ENCODE data around the gene DNPEP. TPM values are rescaled to one million over a fixed set of nuclear protein-coding genes. Genes with fewer than 3 reads are reported as not detected.

Gene DNPEP
- total RNA-seq, 1 donor from 2014 or later, result 49.6 TPM

- Mint-ChIP-seq H3K27me3 (ENCODE audit: unreplicated experiment) (peaks cover 2% of the 10 kb centered on the region), H3K4me1 (ENCODE audit: unreplicated experiment) (peaks cover 14% of the 10 kb centered on the region), H3K36me3 (ENCODE audit: low read depth, unreplicated experiment) (no peaks in the 10 kb centered on the region), H3K4me3 (ENCODE audit: unreplicated experiment) (peak overlapping the region; percentile 21), H3K27ac (ENCODE audit: unreplicated experiment) (peak overlapping the region; percentile 94), H3K9me3 (ENCODE audit: unreplicated experiment) (no peaks in the 10 kb centered on the region)
- TF ChIP-seq CTCF (IDR thresholded peaks at IDR 0.05; ENCODE audit: unreplicated experiment), result no peak
- no peak for DNase-seq (ENCODE audit: low spot score)
These were observed 42.8 kb downstream of the DNPEP start for GRCh38 chr2:219344751-219345430.

GRCh38 chr2:219335373-219335786 lies 52.3 kb downstream of the DNPEP start:
- Mint-ChIP-seq H3K4me1 (ENCODE audit: unreplicated experiment) (peaks cover 3% of the 10 kb centered on the region), H3K27ac (ENCODE audit: unreplicated experiment) (no peak overlapping the region), H3K9me3 (ENCODE audit: unreplicated experiment) (no peaks in the 10 kb centered on the region), H3K27me3 (ENCODE audit: unreplicated experiment) (peaks cover 16% of the 10 kb centered on the region), H3K4me3 (ENCODE audit: unreplicated experiment) (no peak overlapping the region), H3K36me3 (ENCODE audit: low read depth, unreplicated experiment) (no peaks in the 10 kb centered on the region)
- DNase-seq (ENCODE audit: low spot score), result no peak
- TF ChIP-seq CTCF (IDR thresholded peaks at IDR 0.05; ENCODE audit: unreplicated experiment), result no peak

- Mint-ChIP-seq H3K4me1 (ENCODE audit: unreplicated experiment) (peaks cover 3% of the 10 kb centered on the region), H3K4me3 (ENCODE audit: unreplicated experiment) (no peak overlapping the region), H3K9me3 (ENCODE audit: unreplicated experiment) (no peaks in the 10 kb centered on the region), H3K36me3 (ENCODE audit: low read depth, unreplicated experiment) (no peaks in the 10 kb centered on the region), H3K27me3 (ENCODE audit: unreplicated experiment) (peaks cover 19% of the 10 kb centered on the region), H3K27ac (ENCODE audit: unreplicated experiment) (no peak overlapping the region)
- DNase-seq (ENCODE audit: low spot score), result no peak
- TF ChIP-seq CTCF (IDR thresholded peaks at IDR 0.05; ENCODE audit: unreplicated experiment), result no peak
These were observed 53.6 kb downstream of the DNPEP start for GRCh38 chr2:219334076-219334475.

GRCh38 chr2:219332542-219332941 lies 55.2 kb downstream of the DNPEP start, which contains the start of gene RESP18:
TSS of gene RESP18 (minus strand) at chr2:219332744.
- Mint-ChIP-seq H3K27me3 (ENCODE audit: unreplicated experiment) (peaks cover 21% of the 10 kb centered on the region), H3K4me3 (ENCODE audit: unreplicated experiment) (no peak within 1 kb of the TSS), H3K4me1 (ENCODE audit: unreplicated experiment) (peaks cover 3% of the 10 kb centered on the region), H3K9me3 (ENCODE audit: unreplicated experiment) (no peaks in the 10 kb centered on the region), H3K36me3 (ENCODE audit: low read depth, unreplicated experiment) (no peaks in the 10 kb centered on the region), H3K27ac (ENCODE audit: unreplicated experiment) (no peak within 1 kb of the TSS)
- no peak for TF ChIP-seq CTCF (IDR thresholded peaks at IDR 0.05; ENCODE audit: unreplicated experiment)
- DNase-seq (ENCODE audit: low spot score), result no peak

- TF ChIP-seq CTCF (IDR thresholded peaks at IDR 0.05; ENCODE audit: unreplicated experiment), result no peak
- H3K4me3 Mint-ChIP-seq (ENCODE audit: unreplicated experiment), result no peak overlapping the region
- no peak overlapping the region for H3K27ac Mint-ChIP-seq (ENCODE audit: unreplicated experiment)
- no peaks in the 10 kb centered on the region for H3K36me3 Mint-ChIP-seq (ENCODE audit: low read depth, unreplicated experiment)
- peak; percentile 82 for DNase-seq (ENCODE audit: low spot score)
- H3K4me1 Mint-ChIP-seq (ENCODE audit: unreplicated experiment), result peaks cover 3% of the 10 kb centered on the region
- no peaks in the 10 kb centered on the region for H3K9me3 Mint-ChIP-seq (ENCODE audit: unreplicated experiment)
- peaks cover 21% of the 10 kb centered on the region for H3K27me3 Mint-ChIP-seq (ENCODE audit: unreplicated experiment)
These were observed 56.0 kb downstream of the DNPEP start for GRCh38 chr2:219331560-219332213.

Data from endothelial cell (in vitro differentiated cells).